ENCODE data around the gene TJP1. TPM values are rescaled to one million over a fixed set of nuclear protein-coding genes. Genes with fewer than 3 reads are reported as not detected.

The TJP1 gene
- total RNA-seq, 4 donors from 2014 or later: 33.2 to 47.2 (median 42.9) TPM

DNA sequence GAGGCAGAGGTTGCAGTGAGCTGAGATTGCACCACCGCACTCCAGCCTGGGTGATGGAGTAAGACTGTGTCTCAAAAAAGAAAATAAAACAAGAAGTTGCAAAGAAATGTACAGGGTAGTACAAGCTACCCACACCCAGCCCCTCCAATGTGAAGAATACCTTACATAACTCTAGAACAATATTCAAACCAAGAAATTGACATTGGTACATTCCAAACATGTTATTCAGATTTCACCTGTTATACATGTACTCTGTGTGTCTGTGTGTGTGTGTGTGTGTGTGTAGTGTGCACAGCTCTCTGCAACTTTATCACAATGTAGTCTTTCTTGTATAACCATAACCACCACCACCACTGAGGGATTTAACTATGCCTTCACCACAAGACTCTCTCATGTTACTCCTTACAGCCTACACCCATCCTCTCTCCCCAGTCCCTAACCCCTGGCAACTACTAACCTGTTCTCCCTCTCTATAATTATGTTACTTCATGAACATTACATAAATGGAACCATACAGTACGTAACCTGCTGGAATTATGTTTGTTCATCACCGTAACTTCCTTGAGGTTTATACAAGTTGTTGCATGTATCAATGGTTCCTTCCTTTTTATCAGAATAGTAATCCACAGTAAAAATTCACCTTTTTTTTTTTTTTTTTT, 16.2 kb upstream of the TJP1 start:
- Histone ChIP-seq H3K9me3 (no peaks in the 10 kb centered on the region), H3K27ac (no peak overlapping the region), H3K4me1 (peaks cover 3 to 11% of the 10 kb centered on the region in 2 donors), H3K4me3 (no peak overlapping the region), H3K36me3 (no peaks in the 10 kb centered on the region), H3K27me3 (no peaks in the 10 kb centered on the region)
- no peak for ATAC-seq
- intact Hi-C loops (cut with DNase I; ENCODE audit: low total_unique reads): no loop called here
- DNase-seq: no peak
- in situ Hi-C loops (cut with MboI; ENCODE audit: low sequenced_read_pairs in 4 of 4): no loop called here
- TF ChIP-seq, protein P1, sequence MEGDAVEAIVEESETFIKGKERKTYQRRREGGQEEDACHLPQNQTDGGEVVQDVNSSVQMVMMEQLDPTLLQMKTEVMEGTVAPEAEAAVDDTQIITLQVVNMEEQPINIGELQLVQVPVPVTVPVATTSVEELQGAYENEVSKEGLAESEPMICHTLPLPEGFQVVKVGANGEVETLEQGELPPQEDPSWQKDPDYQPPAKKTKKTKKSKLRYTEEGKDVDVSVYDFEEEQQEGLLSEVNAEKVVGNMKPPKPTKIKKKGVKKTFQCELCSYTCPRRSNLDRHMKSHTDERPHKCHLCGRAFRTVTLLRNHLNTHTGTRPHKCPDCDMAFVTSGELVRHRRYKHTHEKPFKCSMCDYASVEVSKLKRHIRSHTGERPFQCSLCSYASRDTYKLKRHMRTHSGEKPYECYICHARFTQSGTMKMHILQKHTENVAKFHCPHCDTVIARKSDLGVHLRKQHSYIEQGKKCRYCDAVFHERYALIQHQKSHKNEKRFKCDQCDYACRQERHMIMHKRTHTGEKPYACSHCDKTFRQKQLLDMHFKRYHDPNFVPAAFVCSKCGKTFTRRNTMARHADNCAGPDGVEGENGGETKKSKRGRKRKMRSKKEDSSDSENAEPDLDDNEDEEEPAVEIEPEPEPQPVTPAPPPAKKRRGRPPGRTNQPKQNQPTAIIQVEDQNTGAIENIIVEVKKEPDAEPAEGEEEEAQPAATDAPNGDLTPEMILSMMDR (IDR thresholded peaks at IDR 0.05 in 4 of 5, conservative IDR thresholded peaks at IDR 0.05 in 1 of 5): no peak
- TF ChIP-seq POLR2A (IDR thresholded peaks at IDR 0.05): no peak

DNA sequence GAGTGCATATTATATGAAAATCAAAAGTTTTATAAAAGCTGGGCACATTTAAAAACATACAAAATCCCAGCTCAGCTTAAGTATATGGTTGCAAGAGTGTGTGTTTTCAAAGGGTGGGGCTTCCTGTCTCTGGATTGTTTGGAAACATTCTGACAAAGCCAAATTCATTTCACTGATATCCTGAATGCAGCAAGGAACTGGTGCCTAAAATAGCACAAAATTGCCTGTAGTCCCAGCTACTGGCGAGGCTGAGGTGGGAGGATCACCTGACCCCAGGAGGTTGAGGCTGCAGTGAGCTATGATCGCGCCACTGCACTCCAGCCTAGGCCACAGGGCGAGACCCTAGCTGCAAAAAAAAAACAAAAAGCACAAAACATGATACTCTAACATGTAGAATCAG, 13.0 kb upstream of the TJP1 start:
- ATAC-seq (peak; percentile 36 to 58), DNase-seq (no peak)
- H3K27me3 ChIP-seq: no peaks in the 10 kb centered on the region
- in situ Hi-C loops (cut with MboI; ENCODE audit: low sequenced_read_pairs in 4 of 4): no loop called here
- H3K4me3 ChIP-seq: no peak overlapping the region
- H3K9me3 ChIP-seq: no peaks in the 10 kb centered on the region
- H3K4me1 ChIP-seq: peaks cover 3 to 4% of the 10 kb centered on the region in 2 donors
- no peaks in the 10 kb centered on the region for H3K36me3 ChIP-seq
- intact Hi-C loops (cut with DNase I; ENCODE audit: low total_unique reads): no loop called here
- peak overlapping the region in 3 of 4 donors; percentile 56 to 64 (median 57) for H3K27ac ChIP-seq
- no peak for TF ChIP-seq POLR2A (IDR thresholded peaks at IDR 0.05)
- TF ChIP-seq, protein P1 (IDR thresholded peaks at IDR 0.05 in 4 of 5, conservative IDR thresholded peaks at IDR 0.05 in 1 of 5): no peak

DNA sequence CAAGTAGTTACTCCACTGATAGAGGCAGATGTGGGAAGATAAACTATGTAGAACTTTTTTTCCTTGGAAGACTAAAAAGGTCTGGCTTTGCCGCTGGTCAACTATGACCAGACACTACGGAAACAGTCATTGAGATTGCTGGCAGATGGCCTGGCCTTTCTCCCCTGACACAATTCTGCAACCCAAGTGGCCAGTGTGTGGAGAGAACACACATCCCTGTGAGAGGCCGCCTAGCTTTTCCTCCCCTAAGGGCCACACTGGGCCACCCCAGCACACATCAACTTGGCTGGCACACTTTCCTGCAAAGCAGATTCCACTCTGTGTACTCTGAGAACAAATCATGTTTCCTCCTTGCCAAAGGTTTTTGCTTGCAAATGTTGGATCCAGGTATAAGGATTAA, 10.4 kb upstream of the TJP1 start:
- Histone ChIP-seq H3K9me3 (no peaks in the 10 kb centered on the region), H3K27me3 (no peaks in the 10 kb centered on the region), H3K4me3 (no peak overlapping the region), H3K27ac (peak overlapping the region in 2 of 4 donors; percentile 4 to 18), H3K36me3 (no peaks in the 10 kb centered on the region), H3K4me1 (peaks cover 4 to 8% of the 10 kb centered on the region in 2 donors)
- in situ Hi-C loops (cut with MboI; ENCODE audit: low sequenced_read_pairs in 4 of 4): no loop called here
- intact Hi-C loops (cut with DNase I; ENCODE audit: low total_unique reads): no loop called here
- DNase-seq (no peak), ATAC-seq (no peak)
- TF ChIP-seq, protein P1 (IDR thresholded peaks at IDR 0.05 in 4 of 5, conservative IDR thresholded peaks at IDR 0.05 in 1 of 5): no peak
- no peak for TF ChIP-seq POLR2A (IDR thresholded peaks at IDR 0.05)

GRCh38 chr15:29826908-29827820, 4.9 kb upstream of the TJP1 start:
- peak overlapping the region in 3 of 4 donors; percentile 9 to 42 (median 28) for H3K27ac ChIP-seq
- in situ Hi-C loops (cut with MboI; ENCODE audit: low sequenced_read_pairs in 4 of 4) (no loop called here), intact Hi-C loops (cut with DNase I; ENCODE audit: low total_unique reads) (loop anchor here (10.0 kb wide), 1 partner anchor 48 kb away; no protein-coding TSS in a partner anchor)
- H3K9me3 ChIP-seq: no peaks in the 10 kb centered on the region
- TF ChIP-seq POLR2A (IDR thresholded peaks at IDR 0.05): no peak
- TF ChIP-seq, protein P1 (IDR thresholded peaks at IDR 0.05 in 4 of 5, conservative IDR thresholded peaks at IDR 0.05 in 1 of 5): no peak
- H3K36me3 ChIP-seq: no peaks in the 10 kb centered on the region
- H3K4me3 ChIP-seq: no peak overlapping the region
- DNase-seq: no peak
- H3K27me3 ChIP-seq: no peaks in the 10 kb centered on the region
- H3K4me1 ChIP-seq: peaks cover 0 to 14% of the 10 kb centered on the region in 2 donors
- no peak for ATAC-seq
